OCI-LY3 (cell line): ENCODE results near the gene PLEKHA7.

ENCODE experiments used
- H2AFZ ChIP-seq: fragments of 200-600, 300-600 bp; shearing (Covaris generic); 2 replicates; pipeline ENCODE4 v1.6.0; 2014; ENCODE audit warnings: antibody characterized with exemption, low read depth, low read length
- H3K27ac ChIP-seq: fragments of 200-600, 300-600 bp; sonication (generic); 2 replicates; pipeline ENCODE4 v1.5.1; 2014; ENCODE audit warnings: mild to moderate bottlenecking, low read length, moderate library complexity, mixed read lengths
- H3K27me3 ChIP-seq: fragments of 200-600, 300-600 bp; sonication (generic); 2 replicates; pipeline ENCODE4 v1.6.1; 2014; ENCODE audit warnings: low read depth, low read length, mixed read lengths
- H3K36me3 ChIP-seq: fragments of 200-600, 300-600 bp; sonication (generic); replicated peaks from 2 replicates; pipeline ENCODE3; 2014; ENCODE audit warnings: low read depth, low read length, mixed read lengths
- H3K4me1 ChIP-seq: fragments of 300-600, 200-600 bp; sonication (generic); 2 replicates; pipeline ENCODE4 v1.6.1; 2014; ENCODE audit warnings: low read length, mixed read lengths
- H3K4me2 ChIP-seq: fragments of 200-600, 300-600 bp; sonication (generic); 2 replicates; pipeline ENCODE4 v1.6.1; 2014; ENCODE audit warnings: low read length, mixed read lengths
- H3K4me3 ChIP-seq: fragments of 300-600, 200-600 bp; sonication (generic); 2 replicates; pipeline ENCODE4 v1.5.1; 2014; ENCODE audit warnings: antibody characterized with exemption, mild to moderate bottlenecking, low read length, moderate library complexity
- H3K79me2 ChIP-seq: fragments of 300-600, 200-600 bp; shearing (Covaris generic); 2 replicates; pipeline ENCODE4 v1.6.1; 2014; ENCODE audit warnings: mild to moderate bottlenecking, low read length, mixed read lengths
- H3K9ac ChIP-seq: fragments of 300-600, 200-600 bp; shearing (Covaris generic); 2 replicates; pipeline ENCODE4 v1.6.0; 2014; ENCODE audit warnings: mild to moderate bottlenecking, low read length, moderate library complexity
- H3K9me3 ChIP-seq: fragments of 200-600, 300-600 bp; shearing (Covaris generic); 2 replicates; pipeline ENCODE4 v1.6.1; 2014; ENCODE audit warnings: low read length, mixed read lengths; ENCODE audit not compliant: insufficient read depth
- H4K20me1 ChIP-seq: fragments of 200-600, 300-600 bp; sonication (generic); 2 replicates; pipeline ENCODE4 v1.6.1; 2016; ENCODE audit warnings: low read length, mixed read lengths; ENCODE audit not compliant: insufficient read depth
- CTCF ChIP-seq: fragments of 200-600, 300-600 bp; sonication (generic); IDR thresholded peaks from 2 replicates; pipeline ENCODE4 v1.5.1; 2014; ENCODE audit warnings: antibody characterized with exemption, low read length, low read depth
- EZH2phosphoT487 ChIP-seq: fragments of 200-600 bp; shearing (Covaris generic); IDR thresholded peaks from 2 replicates; pipeline ENCODE4 v1.6.1; 2018; ENCODE audit warnings: antibody characterized with exemption, mixed run types, low read depth

PLEKHA7 gene

GRCh38 chr11:16900491-16900890 is 113.7 kb downstream of the PLEKHA7 start:
- Histone ChIP-seq H3K27me3 (peaks cover 13% of the 10 kb centered on the region; the same call in 1 of the 2 replicates), H4K20me1 (no peaks in the 10 kb centered on the region), H3K27ac (no peak overlapping the region), H3K79me2 (no peaks in the 10 kb centered on the region), H3K9me3 (no peaks in the 10 kb centered on the region), H3K4me3 (no peak overlapping the region), H3K4me1 (peaks cover 22% of the 10 kb centered on the region), H3K9ac (no peak overlapping the region), H3K4me2 (no peak overlapping the region), H2AFZ (no peak overlapping the region), H3K36me3 (no peaks in the 10 kb centered on the region)
- TF ChIP-seq EZH2phosphoT487 (no peak), CTCF (no peak)

- peaks cover 17% of the 10 kb centered on the region; the same call in 1 of the 2 replicates for H3K27me3 ChIP-seq
Measured at GRCh38 chr11:16899708-16900303, 114.4 kb downstream of the PLEKHA7 start.

GRCh38 chr11:16898274-16898985 is 115.8 kb downstream of the PLEKHA7 start:
- H3K79me2 ChIP-seq: no peaks in the 10 kb centered on the region
- peaks cover 17% of the 10 kb centered on the region for H3K27me3 ChIP-seq
- H4K20me1 ChIP-seq: no peaks in the 10 kb centered on the region
- no peak overlapping the region for H3K4me2 ChIP-seq
- no peak overlapping the region for H2AFZ ChIP-seq
- H3K36me3 ChIP-seq: no peaks in the 10 kb centered on the region
- no peaks in the 10 kb centered on the region for H3K9me3 ChIP-seq
- TF ChIP-seq EZH2phosphoT487: no peak
- no peak for TF ChIP-seq CTCF
- no peak overlapping the region for H3K9ac ChIP-seq
- H3K4me1 ChIP-seq: peaks cover 18% of the 10 kb centered on the region
- no peak overlapping the region for H3K4me3 ChIP-seq
- no peak overlapping the region for H3K27ac ChIP-seq

More at GRCh38 chr11:16899708-16900303, 114.4 kb downstream of the PLEKHA7 start:
- H3K9ac ChIP-seq: no peak overlapping the region
- H3K79me2 ChIP-seq: no peaks in the 10 kb centered on the region
- H3K4me2 ChIP-seq: no peak overlapping the region
- no peaks in the 10 kb centered on the region for H3K9me3 ChIP-seq
- TF ChIP-seq CTCF (no peak), EZH2phosphoT487 (no peak)
- H3K4me3 ChIP-seq: no peak overlapping the region
- H3K36me3 ChIP-seq: no peaks in the 10 kb centered on the region
- no peak overlapping the region for H2AFZ ChIP-seq
- no peak overlapping the region for H3K27ac ChIP-seq
- H3K4me1 ChIP-seq: peaks cover 22% of the 10 kb centered on the region
- H4K20me1 ChIP-seq: no peaks in the 10 kb centered on the region

GRCh38 chr11:16897470-16898061 is 116.6 kb downstream of the PLEKHA7 start:
- H3K9me3 ChIP-seq: no peaks in the 10 kb centered on the region
- H3K27me3 ChIP-seq: peaks cover 17% of the 10 kb centered on the region
- no peaks in the 10 kb centered on the region for H4K20me1 ChIP-seq
- no peaks in the 10 kb centered on the region for H3K79me2 ChIP-seq
- no peaks in the 10 kb centered on the region for H3K36me3 ChIP-seq
- H3K4me1 ChIP-seq: peaks cover 10% of the 10 kb centered on the region
- no peak overlapping the region for H3K9ac ChIP-seq
- no peak overlapping the region for H2AFZ ChIP-seq
- no peak for TF ChIP-seq CTCF
- no peak for TF ChIP-seq EZH2phosphoT487
- H3K4me2 ChIP-seq: no peak overlapping the region
- no peak overlapping the region for H3K27ac ChIP-seq
- no peak overlapping the region for H3K4me3 ChIP-seq
